Thyroid gland (tissue), 4 donors: ENCODE measurements around the gene OXGR1. TPM values are rescaled to one million over a fixed set of nuclear protein-coding genes. Genes with fewer than 3 reads are reported as not detected.

Source experiments
- DNase-seq, 2 donors: peaks; one replicate each; pipeline ENCODE4 v3.0.0-alpha.2; 2019
- H3K27ac ChIP-seq, 3 donors: fragments of 200-600 bp; sonication (generic); 1 replicate in 2 of 3; 2 replicates in 1 of 3; pipeline ENCODE4 v1.5.1; 2016 to 2019; ENCODE audit warnings: mild to moderate bottlenecking in 1 of 3, moderate library complexity in 1 of 3
- H3K27me3 ChIP-seq: fragments of 200-600 bp; sonication (generic); one replicate; pipeline ENCODE4 v1.5.1; 2019
- H3K36me3 ChIP-seq, 2 donors: fragments of 200-600 bp; sonication (generic); one replicate each; pipeline ENCODE4 v1.5.1; 2016 to 2019
- H3K4me1 ChIP-seq, 2 donors: fragments of 200-600 bp; sonication (generic); one replicate each; pipeline ENCODE4 v1.5.1; 2017 to 2019
- H3K4me3 ChIP-seq, 3 donors: fragments of 200-600 bp; sonication (generic); replicated peaks in 1 of 3; 1 replicate in 2 of 3; 2 replicates in 1 of 3; pipeline ENCODE4 v1.5.1; 2016; ENCODE audit warnings: mild to moderate bottlenecking in 1 of 3
- H3K9me3 ChIP-seq: fragments of 200-600 bp; sonication (generic); one replicate; pipeline ENCODE4 v1.5.1; 2017
- CTCF ChIP-seq, 6 experiments: fragments of 200-600 bp in 3 of 6; fragments of 450-650 bp in 3 of 6; sonication (generic) in 3 of 6; IDR thresholded peaks; one replicate each; pipeline ENCODE4 v1.5.1; 2016 to 2019; ENCODE audit warnings: antibody characterized with exemption in 6 of 6, mild to moderate bottlenecking in 2 of 6, inconsistent platforms in 1 of 6, moderate library complexity in 1 of 6
- POLR2A ChIP-seq, 2 donors: fragments of 450-650 bp; IDR thresholded peaks; one replicate each; pipeline ENCODE4 v1.6.1; 2017; ENCODE audit warnings: antibody characterized with exemption in 2 of 2, mild to moderate bottlenecking in 2 of 2, moderate library complexity in 1 of 2
- WGBS, 2 donors: methylation state at CpG; one replicate each; pipeline ENCODE4 v1.1.5; 2017; 5-methylcytosine and 5-hydroxymethylcytosine counted together
- intact Hi-C: fragments of 100-400 bp; cut with DNase I; formaldehyde crosslinking; loops from one replicate; pipeline ENCODE4 v1.15.1; 2023
- total RNA-seq, 4 donors: library from RNA; depleted of rRNA; stranded (reverse); fragments of >200 nt; gene quantifications; one replicate each; pipeline ENCODE4 v1.2.3, GENCODE V29; 2016

OXGR1 gene
- total RNA-seq, 4 donors from 2014 or later, result 1.2 to 6.7 (median 4.4) TPM

GRCh38 chr13:97015661-97016350 lies 21.5 kb upstream of the OXGR1 start:
- Histone ChIP-seq H3K36me3 (no peaks in the 10 kb centered on the region), H3K4me3 (no peak overlapping the region), H3K9me3 (no peaks in the 10 kb centered on the region), H3K27ac (no peak overlapping the region), H3K27me3 (no peaks in the 10 kb centered on the region), H3K4me1 (no peaks in the 10 kb centered on the region)
- intact Hi-C loops, result no loop called here
- 76 to 92% methylated on average over 5 of the region's 5 CpGs for WGBS, 2 donors
- no peak for TF ChIP-seq POLR2A (IDR thresholded peaks at IDR 0.05)
- no peak for TF ChIP-seq CTCF (IDR thresholded peaks at IDR 0.05)
- DNase-seq, result no peak

- H3K27me3 ChIP-seq, result no peaks in the 10 kb centered on the region
- intact Hi-C loops, result no loop called here
- H3K4me1 ChIP-seq, result no peaks in the 10 kb centered on the region
- H3K36me3 ChIP-seq, result no peaks in the 10 kb centered on the region
- no peak for TF ChIP-seq CTCF (IDR thresholded peaks at IDR 0.05)
- no peak for TF ChIP-seq POLR2A (IDR thresholded peaks at IDR 0.05)
- 87 to 92% methylated on average over 7 of the region's 7 CpGs for WGBS, 2 donors
- no peak overlapping the region for H3K4me3 ChIP-seq
- H3K27ac ChIP-seq, result no peak overlapping the region
- no peaks in the 10 kb centered on the region for H3K9me3 ChIP-seq
- no peak for DNase-seq
Observed at GRCh38 chr13:97012251-97013048, 18.2 kb upstream of the OXGR1 start.

- Histone ChIP-seq H3K4me1 (no peaks in the 10 kb centered on the region), H3K9me3 (no peaks in the 10 kb centered on the region), H3K27ac (no peak overlapping the region), H3K4me3 (no peak overlapping the region), H3K36me3 (no peaks in the 10 kb centered on the region), H3K27me3 (no peaks in the 10 kb centered on the region)
- 89 to 94% methylated on average over 5 of the region's 5 CpGs for WGBS, 2 donors
- DNase-seq, result no peak
- intact Hi-C loops, result no loop called here
- no peak for TF ChIP-seq POLR2A (IDR thresholded peaks at IDR 0.05)
- no peak for TF ChIP-seq CTCF (IDR thresholded peaks at IDR 0.05)
Observed at GRCh38 chr13:97011446-97012131, 17.3 kb upstream of the OXGR1 start.

GRCh38 chr13:97008643-97009042 lies 14.4 kb upstream of the OXGR1 start:
- no peak for TF ChIP-seq POLR2A (IDR thresholded peaks at IDR 0.05)
- 76 to 81% methylated on average over 4 of the region's 4 CpGs for WGBS, 2 donors
- H3K9me3 ChIP-seq, result no peaks in the 10 kb centered on the region
- no peaks in the 10 kb centered on the region for H3K27me3 ChIP-seq
- no peak overlapping the region for H3K27ac ChIP-seq
- intact Hi-C loops, result no loop called here
- H3K36me3 ChIP-seq, result no peaks in the 10 kb centered on the region
- H3K4me3 ChIP-seq, result no peak overlapping the region
- DNase-seq, result no peak
- H3K4me1 ChIP-seq, result no peaks in the 10 kb centered on the region

GRCh38 chr13:97005625-97006262 lies 11.5 kb upstream of the OXGR1 start:
- intact Hi-C loops, result no loop called here
- 62% methylated on average over 1 of the region's 1 CpG; no CpG with 5 or more reads in 1 of the 2 donors for WGBS, 2 donors
- Histone ChIP-seq H3K4me3 (no peak overlapping the region), H3K4me1 (no peaks in the 10 kb centered on the region), H3K36me3 (no peaks in the 10 kb centered on the region), H3K27me3 (no peaks in the 10 kb centered on the region), H3K9me3 (no peaks in the 10 kb centered on the region), H3K27ac (no peak overlapping the region)
- DNase-seq, result no peak
- TF ChIP-seq POLR2A (IDR thresholded peaks at IDR 0.05) (no peak), CTCF (IDR thresholded peaks at IDR 0.05) (no peak)
